PC-3 (cell line): ENCODE results near the gene KLK13.

Experiments
- EZH2 ChIP-seq: fragments of 300-600 bp; sonication (generic); IDR thresholded peaks from one replicate; pipeline ENCODE4 v1.6.1; 2017; ENCODE audit warnings: antibody characterized with exemption, mild to moderate bottlenecking, low read length; ENCODE audit not compliant: unreplicated experiment
- EZH2phosphoT487 ChIP-seq: fragments of 300-600 bp; sonication (generic); IDR thresholded peaks from 2 replicates; pipeline ENCODE4 v1.6.1; 2018; ENCODE audit warnings: mild to moderate bottlenecking, antibody characterized with exemption, low read length, borderline replicate concordance
- TF ChIP-seq, protein P1 (sequence below): fragments of 300-600 bp; sonication (generic); conservative IDR thresholded peaks from 2 replicates; pipeline ENCODE4 v1.5.1; 2017; ENCODE audit warnings: antibody characterized with exemption, low read depth, mild to moderate bottlenecking, low read length

GRCh38 chr19:51083181-51083580 is 18.3 kb upstream of the KLK13 start:
- TF ChIP-seq, protein P1, sequence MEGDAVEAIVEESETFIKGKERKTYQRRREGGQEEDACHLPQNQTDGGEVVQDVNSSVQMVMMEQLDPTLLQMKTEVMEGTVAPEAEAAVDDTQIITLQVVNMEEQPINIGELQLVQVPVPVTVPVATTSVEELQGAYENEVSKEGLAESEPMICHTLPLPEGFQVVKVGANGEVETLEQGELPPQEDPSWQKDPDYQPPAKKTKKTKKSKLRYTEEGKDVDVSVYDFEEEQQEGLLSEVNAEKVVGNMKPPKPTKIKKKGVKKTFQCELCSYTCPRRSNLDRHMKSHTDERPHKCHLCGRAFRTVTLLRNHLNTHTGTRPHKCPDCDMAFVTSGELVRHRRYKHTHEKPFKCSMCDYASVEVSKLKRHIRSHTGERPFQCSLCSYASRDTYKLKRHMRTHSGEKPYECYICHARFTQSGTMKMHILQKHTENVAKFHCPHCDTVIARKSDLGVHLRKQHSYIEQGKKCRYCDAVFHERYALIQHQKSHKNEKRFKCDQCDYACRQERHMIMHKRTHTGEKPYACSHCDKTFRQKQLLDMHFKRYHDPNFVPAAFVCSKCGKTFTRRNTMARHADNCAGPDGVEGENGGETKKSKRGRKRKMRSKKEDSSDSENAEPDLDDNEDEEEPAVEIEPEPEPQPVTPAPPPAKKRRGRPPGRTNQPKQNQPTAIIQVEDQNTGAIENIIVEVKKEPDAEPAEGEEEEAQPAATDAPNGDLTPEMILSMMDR = no peak
- TF ChIP-seq EZH2 (no peak), EZH2phosphoT487 (no peak)
